Measurements from ENCODE around the gene GAB2.
"Not testable (repeated sequence)": the region's sequence is repeated elsewhere in the genome, so short reads cannot be mapped to it uniquely, and the experiment has no call there.

The GAB2 gene

DNA sequence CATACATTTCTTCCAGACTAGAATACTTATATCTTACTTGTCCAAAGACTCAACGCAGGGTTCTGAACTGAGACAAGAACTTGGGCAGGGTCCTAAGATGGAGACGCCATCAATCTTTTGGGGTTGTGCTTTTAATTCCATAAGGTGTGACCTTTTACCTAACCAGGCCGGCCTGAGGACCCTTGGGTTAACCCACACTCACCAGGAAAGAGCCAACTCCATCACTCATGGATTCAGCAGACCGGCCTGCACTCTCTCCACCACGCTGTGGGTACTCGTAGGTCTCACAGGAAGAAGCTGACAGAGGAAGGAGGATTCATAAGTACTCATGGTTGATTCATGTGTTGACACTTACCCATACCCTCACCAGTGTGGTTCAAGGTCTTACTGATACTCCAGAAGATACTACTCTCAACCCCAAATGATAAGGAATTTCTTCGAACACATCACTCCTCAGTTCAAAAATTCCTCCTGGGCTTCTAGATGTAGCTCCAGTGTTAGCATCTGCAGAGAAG is 192.7 kb downstream of the GAB2 start:
- DNase-seq (ENCODE audit: low spot score) (no peak), FAIRE-seq (no peak)

DNA sequence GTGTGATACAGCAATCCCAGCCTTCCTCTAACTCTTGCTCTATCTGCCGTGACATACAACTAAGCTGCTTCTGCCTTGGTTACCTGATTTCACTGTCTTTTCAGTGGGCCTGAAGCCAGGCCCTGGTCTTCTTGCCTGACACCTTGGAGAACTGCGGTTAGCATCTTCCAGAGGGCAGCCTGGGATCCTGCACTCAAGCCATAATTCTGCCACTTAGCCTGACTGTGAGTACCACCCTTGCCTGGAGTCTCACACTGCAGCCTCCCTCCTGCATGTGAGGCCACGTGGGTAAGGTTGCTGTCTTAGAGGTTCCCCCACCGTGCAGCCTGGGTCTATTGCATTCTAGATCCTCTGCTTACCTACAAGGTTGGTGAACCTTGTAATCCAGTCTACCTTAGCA is 193.1 kb downstream of the GAB2 start:
- FAIRE-seq, result no peak

DNA sequence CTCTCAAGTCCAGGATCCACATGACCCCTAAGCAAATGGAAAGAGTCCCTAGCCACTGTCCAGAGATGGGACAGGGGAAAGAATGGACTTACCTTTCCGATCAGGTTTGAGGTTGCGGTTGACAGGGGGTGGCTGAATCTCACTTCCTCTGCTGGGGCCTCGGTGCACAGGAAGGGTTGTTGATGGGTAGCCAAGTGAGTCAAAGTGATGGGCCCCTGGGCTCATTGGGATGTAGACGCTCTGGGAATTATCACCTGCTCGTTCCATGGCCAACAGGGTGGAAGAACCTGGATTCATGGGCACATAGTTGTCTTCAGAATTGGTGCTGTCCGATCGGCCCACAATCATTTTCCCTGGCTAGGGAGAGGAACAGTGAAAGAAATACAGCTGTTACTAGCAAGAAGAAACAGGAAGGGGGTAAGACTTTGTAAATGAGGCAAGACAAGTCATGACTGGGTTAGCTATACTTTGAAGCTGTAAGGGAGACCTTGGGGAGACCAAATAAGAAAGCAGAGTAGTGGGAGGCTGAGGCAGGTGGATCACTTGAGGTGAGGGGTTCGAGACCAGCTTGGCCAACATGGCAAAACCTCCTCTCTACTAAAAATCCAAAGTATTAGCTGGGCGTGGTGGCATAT is 194.2 kb downstream of the GAB2 start:
- DNase-seq (ENCODE audit: low spot score) (no peak), FAIRE-seq (no peak)

More for the DNA sequence above, 193.1 kb downstream of the GAB2 start:
- no peak for DNase-seq (ENCODE audit: low spot score)

DNA sequence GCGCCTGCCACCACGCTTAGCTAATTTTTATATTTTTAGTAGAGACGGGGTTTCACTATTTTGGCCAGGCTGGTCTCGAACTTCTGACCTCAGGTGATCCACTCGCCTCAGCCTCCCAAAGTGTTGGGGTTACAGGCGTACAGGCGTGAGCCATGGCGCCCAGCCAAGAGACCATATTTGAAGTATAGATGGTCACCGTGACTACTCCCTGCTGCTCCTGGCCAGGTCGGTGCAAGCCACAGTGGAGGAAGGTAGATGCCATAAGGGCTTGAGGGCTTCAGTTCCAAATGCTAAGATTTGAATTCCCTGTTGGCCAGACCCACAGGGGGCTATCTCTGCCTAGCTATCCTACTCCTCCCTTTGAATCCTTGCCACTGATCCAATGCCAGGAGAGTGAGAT is 194.9 kb downstream of the GAB2 start:
- DNase-seq (ENCODE audit: low spot score); FAIRE-seq: not testable (repeated sequence)

DNA sequence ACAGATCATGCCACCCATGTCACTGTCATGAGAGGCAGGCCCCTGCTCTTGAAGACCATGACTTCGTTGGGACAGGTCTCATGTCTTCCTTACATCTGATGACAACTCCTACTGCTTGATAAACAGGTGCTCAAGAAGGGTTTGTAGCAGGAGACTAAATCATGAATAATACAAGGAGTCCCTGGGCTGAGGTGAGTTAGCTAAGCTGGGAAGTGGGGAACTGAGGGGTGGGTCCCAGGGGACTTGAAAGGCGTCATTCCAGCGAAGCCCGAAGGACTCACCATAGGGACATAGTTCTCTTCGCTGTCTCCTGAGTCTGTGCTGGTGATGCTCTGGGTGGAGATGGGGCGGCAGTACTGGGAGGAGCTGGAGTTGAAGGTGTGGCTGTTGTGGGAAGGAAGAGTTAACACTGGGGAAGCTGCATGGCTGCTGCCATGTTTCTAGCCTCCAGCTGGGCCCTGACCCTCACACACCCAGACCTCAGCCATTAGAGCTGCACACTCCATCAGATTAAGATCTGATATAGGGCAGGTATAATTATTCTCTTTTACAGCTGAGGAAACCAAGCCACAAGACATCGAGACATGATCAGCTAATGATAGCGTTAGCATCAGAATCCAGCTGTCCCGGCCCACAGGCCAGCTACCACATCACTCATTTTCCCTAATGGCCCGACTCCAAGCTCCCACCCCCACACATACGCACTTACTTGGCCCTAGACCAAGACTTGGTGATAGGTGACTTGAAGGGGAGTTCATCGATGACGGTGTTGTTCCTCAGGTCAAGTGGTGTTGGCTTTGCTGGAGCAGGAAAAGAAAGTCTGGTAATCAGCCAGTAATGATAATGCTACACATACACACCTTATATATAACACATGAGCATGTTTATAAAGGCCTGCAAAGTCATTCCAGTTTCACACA is 196.0 kb downstream of the GAB2 start:
- DNase-seq (ENCODE audit: low spot score) (no peak), FAIRE-seq (no peak)

DNA sequence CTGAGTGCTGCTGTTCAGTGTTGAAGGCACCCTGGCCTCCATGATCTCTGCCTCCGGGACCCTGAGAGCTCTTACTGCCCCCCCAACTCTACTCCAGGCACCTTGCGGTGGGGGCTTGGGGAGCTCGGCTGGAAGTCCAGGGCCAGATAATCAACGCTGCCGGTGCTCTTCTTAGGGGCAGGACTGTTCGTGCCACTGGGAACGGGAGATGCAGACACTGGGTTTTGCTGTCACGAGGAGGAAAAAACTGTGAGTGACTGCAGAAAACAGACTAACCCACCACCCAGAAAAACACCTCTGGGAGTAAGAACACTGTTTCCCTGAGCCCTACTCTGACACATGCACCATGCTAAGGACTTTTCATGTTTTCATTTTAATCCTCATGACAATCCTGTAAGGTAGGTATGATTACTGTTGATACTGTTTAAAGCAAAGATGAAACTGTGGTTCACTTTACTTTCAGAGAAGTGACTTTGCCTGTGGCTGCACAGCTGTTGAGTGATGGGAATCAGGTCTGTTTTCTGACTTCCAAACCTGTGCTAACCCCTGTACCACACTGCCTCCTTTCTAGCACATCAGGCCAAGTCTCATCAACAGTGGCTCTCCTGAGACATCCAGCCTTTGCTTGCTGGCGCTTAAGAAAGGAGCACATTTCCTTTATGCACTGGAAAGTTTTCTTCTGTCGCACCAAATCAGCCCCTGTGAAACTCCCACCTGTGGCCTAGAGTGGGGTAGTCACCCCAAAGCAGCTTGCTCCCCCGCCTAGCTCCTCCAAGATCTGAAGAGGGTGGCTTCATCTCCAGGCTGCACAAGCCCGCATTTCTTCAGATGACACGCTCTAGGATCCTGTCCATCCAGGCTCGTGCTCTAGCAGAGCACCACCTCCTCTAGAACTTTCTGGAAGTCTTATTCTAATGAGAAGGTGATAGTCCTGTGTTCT is 197.1 kb downstream of the GAB2 start:
- no peak for DNase-seq (ENCODE audit: low spot score)
- FAIRE-seq, result no peak

DNA sequence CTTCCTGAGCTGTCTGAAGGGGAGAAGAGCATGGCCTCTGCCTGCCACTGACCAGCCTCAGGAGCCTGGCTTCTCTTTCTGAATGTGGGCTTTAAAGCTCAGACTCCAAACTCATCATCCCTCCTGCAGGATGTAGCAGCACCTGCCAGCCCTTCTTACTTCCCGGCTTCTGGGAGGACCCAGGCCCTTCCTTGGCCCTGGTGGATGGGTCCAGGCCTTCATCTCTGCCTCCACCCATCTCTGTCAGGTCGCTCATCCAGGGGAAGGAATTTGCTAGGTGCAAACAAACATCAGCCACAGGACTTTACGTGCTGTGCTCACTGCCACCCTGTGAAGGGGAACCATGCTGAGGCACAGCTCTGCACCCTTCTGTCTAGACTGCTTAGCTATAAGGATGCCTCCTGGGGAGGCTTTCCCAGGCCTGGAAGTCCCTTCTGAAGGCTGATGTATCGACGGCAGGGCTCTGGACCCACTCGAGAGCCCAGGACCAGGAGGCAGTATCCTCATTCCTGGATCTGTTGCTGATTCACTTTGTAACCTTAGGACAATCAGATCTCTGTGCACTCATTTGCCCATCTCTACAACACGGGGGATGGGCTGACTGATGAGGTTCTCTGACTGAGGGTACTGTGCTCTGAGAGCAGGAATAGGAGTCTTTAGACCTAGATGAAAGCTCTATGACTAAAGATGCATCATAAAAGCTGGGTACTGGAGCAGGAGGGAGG is 198.0 kb downstream of the GAB2 start:
- DNase-seq (ENCODE audit: low spot score) (no peak), FAIRE-seq (no peak)

DNA sequence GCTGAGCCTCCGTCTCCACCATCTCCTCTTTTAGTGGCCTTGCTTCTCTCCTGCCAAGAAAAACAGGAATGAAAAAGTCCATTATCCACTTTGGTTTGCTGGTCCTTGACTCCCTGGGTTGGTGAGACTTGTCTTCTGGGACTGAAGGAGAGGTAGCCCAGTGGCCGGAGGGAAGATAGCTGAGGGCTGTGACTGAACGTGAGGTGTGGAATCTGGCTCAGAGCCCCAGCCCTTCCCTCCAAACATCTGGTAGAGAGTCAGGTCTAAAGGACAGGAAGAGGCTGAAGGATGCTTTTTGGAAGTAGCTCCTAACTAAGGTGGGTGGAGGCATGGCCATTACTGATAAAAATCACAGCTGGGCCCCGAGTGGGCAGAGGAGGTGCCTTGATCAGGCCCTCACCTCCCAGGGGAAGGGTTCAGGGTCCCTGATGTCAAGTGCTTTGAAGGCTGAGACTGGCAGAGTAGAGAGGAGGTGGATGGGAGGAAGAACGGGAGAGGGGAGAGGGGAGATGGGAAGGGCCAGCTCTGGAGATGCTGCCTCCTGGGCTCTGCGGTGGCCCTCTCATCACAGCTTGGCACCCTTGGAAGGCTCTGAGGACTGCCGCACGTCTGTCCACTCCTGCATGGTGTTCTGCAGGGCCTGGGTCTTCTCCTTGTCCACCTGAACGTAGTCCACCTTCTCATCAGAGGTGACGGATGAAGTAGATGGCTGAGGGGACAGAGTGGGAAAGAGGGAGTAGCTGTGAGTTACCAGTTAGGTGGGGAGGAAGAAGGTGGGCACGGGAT is 198.7 kb downstream of the GAB2 start:
- DNase-seq (ENCODE audit: low spot score) (no peak), FAIRE-seq (no peak)

DNA sequence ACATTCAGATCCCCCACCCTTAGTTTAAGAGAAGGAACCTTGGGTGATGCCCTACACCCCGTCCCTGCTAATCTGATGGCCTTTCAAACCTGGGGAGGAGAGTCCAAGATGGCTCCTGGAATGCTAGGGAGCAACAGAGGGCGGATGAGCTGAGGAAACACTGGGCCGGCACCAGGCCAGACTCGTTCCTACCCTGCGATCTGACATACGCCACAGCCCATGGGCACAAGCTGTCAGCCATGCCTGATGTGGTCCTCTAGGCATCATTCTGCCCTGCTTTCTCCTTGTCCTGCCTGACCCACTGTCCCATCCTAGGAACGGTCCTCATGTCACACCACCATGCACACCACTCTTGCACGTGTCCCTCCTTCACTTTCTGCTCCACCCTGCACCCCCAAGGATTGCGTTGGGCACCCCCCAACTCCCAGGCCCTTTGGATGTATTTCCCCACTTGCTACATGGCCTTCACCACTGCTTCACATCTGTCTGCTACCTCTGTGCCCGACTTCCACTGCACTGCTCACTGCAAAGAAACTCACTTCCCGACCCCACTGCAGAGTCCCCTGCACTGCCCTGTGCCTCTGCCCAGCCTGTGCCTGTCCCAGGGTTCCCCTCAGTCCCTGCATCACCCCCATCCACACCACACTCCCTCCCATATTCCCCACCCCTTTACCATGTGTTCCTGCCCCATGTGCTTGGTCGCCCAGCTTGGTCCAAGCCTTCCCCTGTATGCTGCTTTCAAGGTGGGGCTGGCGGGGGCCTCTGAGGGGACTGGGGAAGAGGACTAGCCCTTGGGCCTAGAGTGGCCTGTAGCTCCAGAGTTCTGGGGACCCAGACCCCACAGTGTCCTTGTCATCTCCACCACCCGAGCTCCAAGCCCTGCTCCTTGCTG is 199.7 kb downstream of the GAB2 start:
- DNase-seq (ENCODE audit: low spot score) (no peak), FAIRE-seq (no peak)

DNA sequence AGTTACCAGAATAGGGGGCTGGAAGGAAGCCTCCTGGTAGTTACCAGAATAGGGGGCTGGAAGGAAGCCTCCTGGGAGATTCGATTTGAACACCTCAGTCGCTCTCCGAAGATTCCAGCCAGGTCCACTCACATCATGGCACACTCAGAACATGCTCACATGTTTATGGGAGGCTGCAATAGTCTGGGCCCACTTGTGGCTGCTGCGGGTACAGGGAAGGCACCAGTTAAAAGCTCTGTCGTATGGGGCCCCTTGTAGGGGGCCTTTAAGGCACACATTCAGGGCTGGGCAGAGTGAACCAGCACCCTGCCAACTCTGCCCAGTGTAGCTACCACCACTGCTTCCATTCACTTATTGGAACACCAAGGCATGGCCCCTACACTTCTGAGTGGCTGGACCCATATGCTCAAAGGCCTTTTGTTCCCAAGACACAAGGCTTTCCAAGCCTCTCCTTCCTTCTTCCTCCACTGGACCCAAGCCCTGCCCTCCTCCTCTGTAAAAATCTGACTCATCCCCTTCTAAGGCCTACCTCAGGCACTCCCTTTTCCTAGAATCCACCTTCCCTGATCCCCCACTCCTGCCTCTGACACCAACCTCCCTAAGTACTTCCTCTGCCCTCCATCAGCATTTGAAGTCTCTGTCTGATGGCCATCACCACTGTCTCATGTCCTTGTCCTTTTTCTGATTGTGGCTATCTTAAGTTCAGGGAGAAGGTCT is 200.9 kb downstream of the GAB2 start:
- DNase-seq (ENCODE audit: low spot score) (peak; percentile 29), FAIRE-seq (no peak)

DNA sequence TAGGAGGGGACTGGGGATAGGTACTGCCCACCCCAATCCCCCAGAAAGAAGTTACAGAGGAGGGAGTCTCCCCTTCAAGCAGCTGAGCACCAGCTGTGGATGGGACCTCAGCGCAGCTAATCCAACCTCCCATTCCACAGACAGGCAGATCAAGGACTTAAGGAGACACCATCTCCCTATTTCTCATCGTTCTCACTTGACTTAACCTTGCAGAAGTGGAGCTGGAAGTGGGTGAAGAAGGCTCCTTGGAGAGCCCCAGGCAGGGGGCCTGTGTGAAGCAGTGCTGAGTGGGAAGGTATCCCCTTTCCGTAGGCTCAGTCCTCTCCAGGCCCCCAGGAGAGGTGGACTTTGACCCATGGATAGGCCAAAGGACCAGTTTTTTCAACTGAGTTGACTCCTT is 201.6 kb downstream of the GAB2 start:
- no peak for FAIRE-seq
- DNase-seq (ENCODE audit: low spot score), result no peak

DNA sequence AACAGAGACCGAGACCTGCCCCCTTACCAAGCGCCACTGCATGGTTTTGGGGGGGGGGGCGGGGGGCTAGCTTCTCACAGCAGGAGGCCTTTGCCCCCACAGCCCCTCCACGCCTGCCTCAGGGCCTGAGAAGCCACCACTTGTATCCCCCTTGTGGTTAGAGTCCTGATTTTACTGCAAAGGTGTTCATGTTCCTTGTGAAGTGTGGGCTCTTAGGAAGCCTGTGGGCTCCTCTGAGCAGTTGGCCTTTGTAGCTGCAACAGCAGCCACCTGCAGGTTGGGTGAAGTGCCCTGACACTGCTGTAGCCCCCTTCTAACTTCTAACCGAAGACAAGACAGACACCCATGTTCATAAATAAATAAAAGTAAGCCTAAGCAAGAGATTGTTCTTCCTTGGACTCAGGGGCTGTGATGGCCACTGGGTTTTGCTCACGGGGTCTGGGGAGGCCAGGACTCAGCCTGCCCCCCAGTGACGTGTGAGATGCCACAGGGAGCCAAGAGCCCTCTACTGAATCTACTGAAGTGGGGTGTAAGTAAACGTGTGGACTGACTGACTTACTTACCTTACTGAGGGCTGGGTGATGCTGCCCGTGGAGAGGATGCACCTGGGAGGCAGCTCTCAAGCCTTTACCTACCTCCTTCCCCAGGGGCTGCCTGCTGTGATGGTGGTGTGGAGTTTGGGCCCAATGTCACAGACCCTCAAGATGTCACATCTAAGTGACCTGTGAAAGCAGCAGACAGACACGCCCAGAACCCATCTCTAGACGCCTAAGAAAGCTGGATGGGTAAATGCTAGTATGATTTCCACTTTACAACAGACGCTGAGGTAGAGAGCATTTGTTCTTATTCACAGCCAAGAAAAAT is 203.1 kb downstream of the GAB2 start:
- DNase-seq (ENCODE audit: low spot score) (no peak), FAIRE-seq (no peak)

DNA sequence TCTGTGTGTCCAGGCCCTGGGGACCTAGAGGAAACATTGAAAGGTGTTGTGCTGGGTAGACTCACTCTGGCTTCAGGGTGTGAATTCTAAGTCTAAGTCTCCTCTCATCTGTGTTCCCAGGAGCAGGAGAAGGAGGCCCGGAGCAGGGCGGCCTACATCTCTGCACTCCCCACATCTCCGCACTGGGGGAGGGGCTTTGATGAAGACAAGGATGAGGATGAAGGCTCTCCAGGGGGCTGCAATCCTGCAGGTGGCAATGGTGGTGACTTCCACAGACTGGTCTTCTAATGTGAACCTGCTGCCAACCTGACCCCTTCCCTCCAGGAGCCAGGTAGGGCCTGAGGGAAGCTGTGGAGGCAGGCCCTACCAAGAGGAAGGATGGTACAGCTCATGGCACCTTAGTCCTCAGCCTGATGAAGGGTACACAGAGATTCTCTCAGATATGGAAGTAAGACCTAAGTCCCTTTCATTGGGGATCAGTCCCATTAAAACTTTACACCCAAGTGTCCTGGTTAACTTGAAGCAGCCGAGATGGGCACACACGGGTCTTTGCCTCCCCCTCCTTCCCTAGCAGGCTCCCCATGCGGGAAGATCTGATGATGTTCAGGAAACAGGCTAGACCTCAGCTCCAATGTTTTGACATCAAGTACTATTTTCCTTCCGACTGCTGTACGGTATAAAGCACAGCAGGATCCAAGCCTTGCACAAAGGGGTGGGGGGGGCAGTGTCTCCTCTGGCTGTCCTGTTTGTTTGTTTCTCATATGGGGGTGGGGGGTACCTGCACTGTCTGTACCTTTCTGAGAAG is 203.9 kb downstream of the GAB2 start:
- no peak for FAIRE-seq
- no peak for DNase-seq (ENCODE audit: low spot score)

DNA sequence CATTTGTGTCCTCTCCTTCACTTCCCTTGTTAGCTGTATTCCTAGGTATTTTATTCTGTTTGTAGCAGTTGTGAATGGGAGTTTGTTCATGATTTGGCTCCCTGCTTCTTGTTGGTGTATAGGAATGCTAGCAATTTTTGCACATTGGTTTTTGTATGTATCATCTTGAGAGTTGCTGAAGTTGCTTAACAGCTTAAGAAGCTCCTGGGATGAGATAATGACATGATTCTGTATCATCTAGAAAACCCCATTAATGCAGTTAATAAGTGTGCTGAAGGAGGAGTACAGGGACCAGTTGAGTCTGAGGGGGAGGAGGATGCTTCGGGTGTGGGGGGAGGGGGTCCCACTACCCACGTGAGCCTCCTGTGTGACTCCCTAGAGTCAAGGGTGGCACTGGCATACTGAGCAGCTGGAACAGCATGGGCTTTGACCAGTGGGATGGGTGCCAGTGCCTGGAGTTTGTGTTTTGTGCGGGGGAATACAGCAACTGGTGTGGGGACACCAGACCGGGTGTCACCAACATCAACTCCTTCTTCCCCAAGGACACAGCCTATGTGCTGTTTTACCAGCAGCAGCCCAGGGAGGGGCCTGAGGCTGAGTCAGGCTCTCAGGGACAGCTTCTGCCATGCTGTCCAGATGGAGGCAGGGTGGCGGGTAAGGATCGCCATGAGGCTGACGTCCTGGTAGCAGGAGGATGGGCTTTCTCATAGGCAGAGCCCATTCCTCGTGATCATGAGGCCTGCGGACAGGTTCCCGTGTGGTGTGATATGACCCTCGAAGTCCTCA is 204.8 kb downstream of the GAB2 start:
- DNase-seq (ENCODE audit: low spot score) (no peak), FAIRE-seq (no peak)

DNA sequence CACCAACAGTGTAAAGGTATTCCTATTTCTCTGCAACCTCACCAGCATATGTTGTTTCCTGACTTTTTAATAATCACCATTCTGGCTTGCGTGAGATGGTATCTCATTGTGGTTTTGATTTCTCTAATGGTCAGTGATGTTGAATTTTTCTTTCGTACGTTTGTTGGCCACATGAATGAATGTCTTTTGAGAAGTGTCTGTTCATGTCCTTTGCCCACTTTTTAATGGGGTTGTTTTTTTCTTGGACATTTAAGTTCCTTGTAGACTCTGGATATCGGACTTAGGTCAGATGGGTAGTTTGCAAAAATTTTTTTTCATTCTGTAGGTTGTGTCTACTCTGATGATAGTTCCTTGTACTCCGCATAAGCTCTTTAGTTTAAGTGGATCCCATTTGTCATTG is 206.1 kb downstream of the GAB2 start:
- DNase-seq (ENCODE audit: low spot score) (no peak), FAIRE-seq (no peak)
